Hematopoietic multipotent progenitor cell treated with erythropoietin and hydrocortisone succinate and interleukin-3 and kit ligand, for 15 days (in vitro differentiated cells): ENCODE results near the gene PCDHGC5.

Experiments used
- DNase-seq: peaks from one replicate; pipeline ENCODE4 v3.0.0-alpha.2; 2015; ENCODE audit warnings: low spot score

PCDHGC5 gene

DNA sequence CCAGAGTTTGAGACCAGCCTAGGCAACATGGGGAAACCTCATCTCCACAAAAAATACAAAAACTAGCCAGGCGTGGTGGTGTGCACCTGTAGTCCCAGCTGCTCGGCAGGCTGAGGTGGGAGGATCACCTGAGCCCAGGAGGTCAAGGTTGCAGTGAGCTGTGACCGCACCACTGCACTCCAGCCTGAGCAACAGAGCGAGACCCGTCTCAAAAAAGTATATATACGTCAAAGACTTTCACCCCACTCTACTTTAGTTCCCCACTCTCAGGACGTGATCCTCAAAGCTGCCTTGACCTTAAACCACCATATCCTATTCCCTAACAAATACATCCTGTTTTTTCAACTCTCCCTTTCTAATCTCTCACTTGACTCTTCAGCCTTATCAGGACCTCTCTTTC is 41.0 kb downstream of the PCDHGC5 start:
- no peak for DNase-seq

DNA sequence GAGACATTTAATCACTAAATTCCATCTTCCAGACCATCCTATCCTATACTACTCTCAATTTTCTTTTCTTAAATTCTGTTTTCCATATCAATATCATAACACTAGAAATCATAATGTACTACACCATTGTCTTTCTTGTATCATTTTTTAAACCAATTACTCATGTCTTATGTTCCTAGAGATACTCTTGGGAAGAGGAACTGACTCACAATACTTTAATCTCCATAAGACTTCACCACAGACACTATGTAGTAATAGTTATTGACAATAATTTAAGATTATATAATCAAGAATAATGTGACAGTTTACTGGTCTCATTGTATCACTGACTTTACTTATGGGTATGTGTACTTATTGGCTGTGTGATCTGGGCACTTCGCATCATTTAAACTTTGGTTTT is 43.8 kb downstream of the PCDHGC5 start:
- DNase-seq = no peak

DNA sequence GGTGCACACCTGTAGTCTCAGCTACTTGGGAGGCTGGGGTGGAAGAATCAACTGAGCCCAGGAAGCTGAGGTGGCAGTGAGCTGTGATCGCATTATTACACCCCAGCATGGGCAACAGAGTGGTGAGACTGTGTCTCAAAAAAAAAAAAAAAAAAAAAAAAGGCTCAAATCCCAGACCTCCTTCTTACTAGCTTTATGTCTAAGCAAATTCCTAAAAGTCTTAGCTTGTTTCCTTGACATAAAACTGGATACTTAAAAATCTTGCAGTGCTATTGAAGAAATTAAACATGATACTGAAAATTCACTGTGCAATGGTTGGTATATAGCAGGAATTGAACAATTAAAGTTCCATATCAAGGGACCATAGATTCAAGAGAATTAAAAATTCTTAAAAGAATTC is 45.0 kb downstream of the PCDHGC5 start:
- no peak for DNase-seq

DNA sequence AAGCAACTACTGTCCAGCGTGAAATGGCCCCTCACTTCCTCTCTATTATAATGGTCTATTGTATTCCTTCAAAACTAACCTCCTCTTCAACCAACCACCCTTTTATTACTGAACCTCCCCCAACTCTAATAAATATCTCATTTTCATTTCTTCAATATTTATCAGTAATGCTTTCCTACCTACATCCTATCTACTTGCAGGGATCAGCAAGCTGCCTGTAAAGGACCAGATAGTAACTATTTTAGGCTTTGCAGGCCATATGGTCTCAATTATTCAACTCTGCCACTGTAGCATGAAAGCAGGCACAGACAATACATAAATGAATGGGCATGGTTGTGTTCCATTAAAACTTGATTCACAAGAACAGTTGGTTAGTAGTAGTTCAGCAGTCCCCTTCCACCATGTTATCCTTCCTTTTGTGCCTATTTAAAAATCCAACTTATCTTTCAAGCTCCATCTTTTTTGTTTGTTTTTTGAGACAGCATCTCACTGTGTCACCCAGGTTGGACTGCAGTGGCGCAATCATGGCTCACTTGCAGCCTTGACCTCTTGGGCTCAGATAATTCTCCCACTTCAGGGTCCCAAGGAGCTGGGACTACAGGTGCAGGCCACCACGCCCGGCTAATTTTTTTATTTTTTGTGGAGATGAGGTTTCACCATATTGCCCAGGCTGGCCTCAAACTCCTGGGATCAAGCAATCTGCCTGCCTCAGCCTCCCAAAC is 45.8 kb downstream of the PCDHGC5 start:
- DNase-seq = no peak
